Erythroblast (primary cell): ENCODE data around the gene IL20.

Experiments used
- GATA1 ChIP-seq: IDR thresholded peaks from 2 replicates; pipeline ENCODE4 v1.6.1; 2011; ENCODE audit warnings: low read depth, mild to moderate bottlenecking, control low read depth, low read length, moderate library complexity
- POLR2A ChIP-seq: IDR thresholded peaks from 2 replicates; pipeline ENCODE4 v1.6.1; 2011; ENCODE audit warnings: mild to moderate bottlenecking, low read length

- TF ChIP-seq POLR2A, result no peak
- TF ChIP-seq GATA1, result no peak
These were observed 52.7 kb downstream of the IL20 start for GRCh38 chr1:206918076-206918475.
